ENCODE results near the gene CD46.
"Not testable (repeated sequence)": the region's sequence is repeated elsewhere in the genome, so short reads cannot be mapped to it uniquely, and the experiment has no call there.

The CD46 gene

DNA sequence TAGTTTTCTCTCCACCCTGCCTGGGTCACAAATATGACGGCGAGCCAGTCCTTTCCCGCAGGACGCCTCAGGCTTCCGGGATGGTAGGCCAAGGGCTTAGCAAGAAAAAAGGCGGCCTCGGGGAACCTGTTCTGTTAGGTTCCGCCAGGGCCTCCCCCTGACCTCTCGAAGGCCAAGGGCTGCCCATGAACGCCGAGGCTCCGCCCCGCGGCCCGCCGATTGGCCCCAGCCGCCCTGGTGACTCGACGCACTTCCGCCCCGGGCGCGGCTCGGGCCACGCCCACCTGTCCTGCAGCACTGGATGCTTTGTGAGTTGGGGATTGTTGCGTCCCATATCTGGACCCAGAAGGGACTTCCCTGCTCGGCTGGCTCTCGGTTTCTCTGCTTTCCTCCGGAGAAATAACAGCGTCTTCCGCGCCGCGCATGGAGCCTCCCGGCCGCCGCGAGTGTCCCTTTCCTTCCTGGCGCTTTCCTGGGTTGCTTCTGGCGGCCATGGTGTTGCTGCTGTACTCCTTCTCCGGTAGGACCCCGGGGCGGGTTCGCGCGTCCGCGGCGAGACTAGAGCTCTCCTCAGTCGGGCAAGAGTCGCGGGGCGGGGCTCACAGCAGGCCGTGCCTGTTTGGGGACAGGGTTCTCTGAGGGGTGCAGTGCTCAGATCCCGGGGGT is at the start of gene CD46:
CD46 (plus strand) TSS at position 265 of the 666 bp plus-strand sequence; CDS start at position 424, 159 bp downstream.
- peak; percentile 80 to 85 (median 85) for DNase-seq (ENCODE audit: low read depth in 3 of 3, low spot score in 1 of 3)

DNA sequence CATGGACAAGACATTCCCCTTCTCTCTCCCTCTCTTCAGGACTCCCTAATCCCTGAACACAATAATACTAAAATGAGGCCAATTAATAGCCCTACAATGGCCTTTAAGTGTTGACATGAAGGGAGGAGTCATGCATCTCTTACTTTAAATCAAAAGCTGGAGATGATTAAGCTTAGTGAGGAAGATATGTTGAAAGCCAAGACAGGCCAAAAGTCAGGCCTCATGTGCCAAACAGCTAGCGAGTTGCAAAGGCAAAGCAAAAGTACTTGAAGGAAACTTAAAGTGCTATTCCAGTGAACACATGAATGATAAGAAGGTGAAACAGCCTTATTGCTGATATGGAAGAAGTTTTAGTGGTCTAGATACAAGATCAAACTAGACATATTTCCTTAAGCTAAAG is 49.5 kb upstream of the CD46 start:
- no peak for DNase-seq (ENCODE audit: low read depth in 3 of 3, low spot score in 1 of 3)

DNA sequence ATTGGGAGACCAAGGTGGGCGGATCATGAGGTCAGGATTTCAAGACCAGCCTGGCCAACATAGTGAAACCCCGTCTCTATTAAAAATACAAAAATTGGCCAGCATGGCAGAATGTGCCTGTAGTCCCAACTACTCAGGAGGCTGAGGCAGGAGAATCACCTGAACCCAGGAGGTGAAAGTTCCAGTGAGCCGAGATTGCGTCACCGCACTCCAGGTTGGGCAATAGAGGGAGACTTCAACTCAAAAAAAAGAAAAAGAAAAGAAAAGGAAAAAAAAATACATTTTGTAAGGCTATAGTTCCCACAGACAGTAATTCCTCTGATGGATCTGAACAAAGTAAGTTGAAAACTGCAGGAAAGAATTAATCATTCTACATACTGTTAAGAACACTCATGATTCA is 48.1 kb upstream of the CD46 start:
- DNase-seq (ENCODE audit: low read depth in 3 of 3, low spot score in 1 of 3): no peak

DNA sequence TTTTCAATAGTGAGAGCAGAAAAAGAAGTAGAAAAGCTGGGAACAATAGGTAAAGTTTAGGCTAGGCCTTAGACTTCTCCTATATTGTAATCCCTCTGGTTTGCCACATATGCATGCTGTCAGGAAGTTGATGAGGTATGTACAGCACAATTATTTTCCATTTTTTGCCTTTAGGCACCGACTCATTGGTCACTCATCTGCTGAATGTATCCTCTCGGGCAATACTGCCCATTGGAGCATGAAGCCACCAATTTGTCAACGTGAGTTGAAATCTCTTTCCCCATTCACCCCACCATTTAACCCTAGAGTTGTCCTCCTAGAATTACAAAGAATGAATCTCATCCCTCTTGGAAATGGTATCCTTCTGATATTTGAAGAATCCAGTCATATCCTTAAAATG is 43.9 kb upstream of the CD46 start:
- not testable (repeated sequence) for DNase-seq (ENCODE audit: low read depth in 3 of 3, low spot score in 1 of 3)

DNA sequence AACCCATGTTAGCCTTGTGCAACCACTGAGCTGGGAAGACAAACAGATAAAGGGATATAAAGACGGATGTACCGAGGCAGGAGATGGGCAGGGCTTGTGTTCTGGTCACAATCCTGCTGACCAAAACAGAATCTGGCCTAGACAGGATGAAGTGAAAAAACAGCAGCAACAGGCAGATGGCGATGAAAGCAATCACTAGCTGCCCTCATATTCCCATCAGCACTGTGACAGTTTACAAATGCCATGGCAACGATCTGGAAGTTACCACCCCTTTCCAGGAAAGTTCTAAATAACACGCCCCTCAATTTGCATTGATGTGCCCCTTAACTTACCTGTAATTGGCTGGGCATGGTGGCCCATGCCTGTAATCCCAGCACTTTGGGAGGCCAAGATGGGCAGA is 40.6 kb upstream of the CD46 start:
- DNase-seq (ENCODE audit: low read depth in 3 of 3, low spot score in 1 of 3): no peak

DNA sequence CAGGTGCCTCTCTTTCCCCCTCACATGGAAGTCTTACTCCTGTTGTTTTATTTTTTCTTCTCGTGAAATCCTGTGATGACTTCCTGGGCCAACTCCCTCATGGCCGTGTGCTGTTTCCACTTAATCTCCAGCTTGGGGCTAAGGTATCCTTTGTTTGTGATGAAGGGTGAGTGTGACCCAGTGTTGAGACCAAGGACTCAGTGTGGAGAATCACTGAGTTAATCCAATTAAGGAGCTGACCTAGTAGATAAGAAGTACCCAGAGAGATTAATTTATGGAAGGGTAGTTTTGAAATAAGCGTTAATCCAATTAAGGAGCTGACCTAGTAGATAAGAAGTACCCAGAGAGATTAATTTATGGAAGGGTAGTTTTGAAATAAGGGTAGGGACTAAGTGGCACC is 39.2 kb upstream of the CD46 start:
- not testable (repeated sequence) for DNase-seq (ENCODE audit: low read depth in 3 of 3, low spot score in 1 of 3)

DNA sequence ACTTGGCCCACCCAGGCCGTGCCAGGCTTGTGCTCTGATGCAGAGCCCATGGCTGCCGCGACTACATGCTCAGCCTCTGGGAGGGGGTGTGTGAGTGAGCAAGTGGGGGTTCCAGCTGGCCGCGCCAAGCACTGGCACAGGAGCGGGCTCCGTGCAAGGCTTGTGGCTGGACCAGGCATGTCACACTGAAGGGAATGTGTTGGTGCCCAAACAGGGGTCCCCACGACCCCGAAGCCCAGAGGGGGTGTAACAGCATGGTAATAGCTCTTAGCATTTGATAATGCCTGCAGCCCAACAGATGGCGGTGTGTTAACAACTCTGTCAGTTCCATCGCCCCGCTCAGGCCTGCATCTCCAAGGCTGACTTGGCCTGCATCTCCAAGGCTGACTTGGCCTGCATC is 38.3 kb upstream of the CD46 start:
- DNase-seq (ENCODE audit: low read depth in 3 of 3, low spot score in 1 of 3): no peak

DNA sequence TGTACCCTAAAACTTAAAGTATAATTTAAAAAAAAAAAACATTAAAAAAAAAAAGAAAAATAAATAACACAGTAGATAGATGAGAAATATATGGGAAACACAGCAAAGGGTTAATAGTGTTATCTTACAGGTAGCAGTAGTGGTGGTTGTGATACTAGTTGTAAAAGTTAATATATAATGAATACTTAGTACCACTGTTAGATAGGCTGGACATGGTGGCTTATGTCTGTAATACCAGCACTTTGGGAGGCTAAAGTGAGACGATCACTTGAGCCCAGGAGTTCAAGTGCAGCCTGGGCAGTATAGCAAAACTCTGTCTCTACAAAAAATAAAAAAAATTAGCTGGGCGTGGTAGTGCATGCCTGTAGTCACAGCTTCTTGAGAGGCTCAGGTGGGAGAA is 32.6 kb upstream of the CD46 start:
- DNase-seq (ENCODE audit: low read depth in 3 of 3, low spot score in 1 of 3): no peak

DNA sequence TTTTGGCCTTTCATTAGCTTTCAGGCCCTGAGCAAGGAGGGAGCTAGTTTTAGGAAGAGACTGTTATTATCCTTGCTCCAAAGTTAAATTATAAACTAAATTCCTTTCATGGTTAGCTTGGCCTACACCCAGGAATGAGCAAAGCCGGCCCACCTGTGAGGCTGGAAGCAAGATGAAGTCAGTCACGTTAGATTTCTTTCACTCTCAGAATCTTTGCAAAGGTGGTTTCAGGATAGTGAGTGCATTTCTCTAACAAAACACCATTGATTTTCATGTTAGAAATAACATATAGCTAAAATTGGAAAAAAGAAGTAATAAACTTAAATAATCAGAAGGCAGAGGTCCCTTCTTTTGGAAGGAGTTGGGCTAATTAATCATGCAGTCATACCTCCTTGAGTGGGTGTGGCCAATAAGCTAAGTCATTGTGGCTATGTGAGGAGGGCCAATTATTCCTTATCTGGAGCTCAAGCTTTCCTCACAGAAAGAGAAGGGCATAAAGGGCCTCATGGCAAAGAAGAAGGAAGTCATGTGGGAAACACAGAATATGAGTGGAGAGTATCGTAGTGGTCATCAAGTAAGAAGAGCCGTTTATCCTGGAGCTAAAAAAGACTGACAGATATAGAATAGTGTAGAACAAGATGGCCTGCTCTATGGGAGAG is 23.5 kb upstream of the CD46 start:
- not testable (repeated sequence) for DNase-seq (ENCODE audit: low read depth in 3 of 3, low spot score in 1 of 3)

DNA sequence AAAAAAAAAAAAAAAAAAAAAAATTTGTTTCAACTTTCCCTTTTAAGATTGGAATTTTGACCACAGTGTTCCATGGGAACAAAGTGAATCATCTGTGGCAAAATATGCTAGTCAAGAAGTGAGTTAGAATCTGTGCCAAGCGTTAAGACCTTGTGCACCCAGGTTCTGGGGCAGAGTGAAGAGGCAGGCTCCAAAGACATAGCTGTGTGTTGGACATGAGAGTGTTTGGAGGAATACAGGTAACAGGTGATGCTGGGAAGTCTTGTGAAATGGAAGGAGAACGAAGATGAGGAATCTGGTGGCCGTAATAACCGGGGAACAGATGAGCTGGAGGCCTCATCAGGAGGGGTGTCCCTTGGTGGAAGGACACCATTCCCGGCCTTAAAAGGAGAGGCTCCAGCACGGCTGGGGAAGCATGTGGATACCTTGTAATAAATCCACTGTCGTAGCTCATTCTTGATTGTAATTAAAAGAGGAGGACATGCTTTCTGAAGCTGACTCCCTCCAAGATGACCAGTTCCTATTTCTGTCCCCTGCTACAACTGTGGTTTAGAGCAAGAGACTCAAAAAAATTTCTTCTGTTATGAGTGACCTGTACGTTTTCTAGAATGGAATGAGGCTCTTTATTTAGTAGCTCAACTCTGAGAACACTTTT is 14.2 kb upstream of the CD46 start:
- not testable (repeated sequence) for DNase-seq (ENCODE audit: low read depth in 3 of 3, low spot score in 1 of 3)

DNA sequence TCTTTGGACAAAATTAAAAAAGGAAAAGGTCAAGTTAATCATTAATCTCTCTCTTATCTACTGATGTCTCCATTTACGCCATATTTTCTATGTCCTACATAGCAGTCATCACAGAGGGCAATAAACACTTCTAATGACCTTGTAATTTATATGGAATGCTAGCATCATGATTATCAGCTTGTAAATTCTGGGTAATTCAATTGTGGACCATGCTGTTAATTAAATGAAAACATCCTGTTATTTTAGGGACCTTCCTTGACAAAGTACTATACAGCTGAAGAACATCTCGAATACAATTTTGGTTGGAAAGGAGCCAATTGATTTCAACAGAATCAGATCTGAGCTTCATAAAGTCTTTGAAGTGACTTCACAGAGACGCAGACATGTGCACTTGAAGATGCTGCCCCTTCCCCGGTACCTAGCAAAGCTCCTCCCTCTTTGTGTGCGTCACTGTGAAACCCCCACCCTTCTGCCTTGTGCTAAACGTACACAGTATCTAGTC is 13.6 kb upstream of the CD46 start:
- DNase-seq (ENCODE audit: low read depth in 3 of 3, low spot score in 1 of 3): not testable (repeated sequence)

DNA sequence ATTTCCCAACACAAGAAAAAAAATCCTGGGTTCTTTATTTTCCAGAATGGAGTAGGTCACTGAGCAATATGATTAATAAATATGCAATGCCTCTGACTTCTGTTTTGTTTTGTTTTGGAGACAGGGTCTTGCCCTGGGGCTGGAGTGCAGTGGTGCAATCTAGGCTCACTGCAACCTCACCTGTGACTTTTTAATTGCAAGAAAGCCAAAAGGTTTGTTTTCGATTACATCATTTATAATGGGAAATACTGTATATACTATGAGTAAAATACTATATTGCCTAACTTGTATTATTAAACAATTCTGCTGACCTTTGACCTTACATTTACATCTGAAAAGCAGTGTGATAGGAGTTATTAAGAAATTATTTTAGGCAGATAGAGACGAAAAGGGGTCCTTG is 11.6 kb upstream of the CD46 start:
- no peak for DNase-seq (ENCODE audit: low read depth in 3 of 3, low spot score in 1 of 3)

DNA sequence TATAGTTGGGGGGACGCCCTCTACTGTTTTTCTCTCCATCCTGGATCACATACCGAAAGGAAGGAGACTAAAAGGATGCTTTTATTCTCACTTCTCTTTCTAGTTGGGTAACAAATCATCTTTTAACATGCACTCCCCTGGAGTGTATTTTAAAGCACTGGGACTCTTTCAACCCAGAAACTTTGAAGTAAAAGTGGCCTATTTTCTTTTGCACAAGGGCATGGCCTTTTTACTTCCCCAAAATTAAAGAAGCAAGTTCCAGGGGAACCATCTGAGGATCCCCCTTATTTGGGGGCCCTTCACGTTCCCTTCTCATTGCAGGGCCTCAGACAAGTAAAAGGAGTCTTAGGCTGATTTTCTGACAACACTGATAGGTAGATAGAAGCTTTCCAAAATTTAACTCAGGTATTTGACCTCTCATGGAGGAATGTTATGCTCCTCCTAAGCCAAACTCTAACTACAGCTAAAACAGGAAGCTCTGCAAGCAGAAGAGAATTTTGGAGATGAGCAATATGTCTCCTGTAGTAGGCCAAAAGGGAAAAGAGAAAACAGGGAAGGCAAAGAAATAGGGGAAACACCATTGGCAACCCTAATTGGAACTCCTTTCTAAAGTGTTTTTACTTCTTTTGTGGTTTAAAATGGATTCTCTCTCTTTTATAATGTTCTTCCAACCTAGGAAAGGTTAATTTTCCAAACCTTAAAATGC is 8.9 kb upstream of the CD46 start:
- DNase-seq (ENCODE audit: low read depth in 3 of 3, low spot score in 1 of 3): no peak

DNA sequence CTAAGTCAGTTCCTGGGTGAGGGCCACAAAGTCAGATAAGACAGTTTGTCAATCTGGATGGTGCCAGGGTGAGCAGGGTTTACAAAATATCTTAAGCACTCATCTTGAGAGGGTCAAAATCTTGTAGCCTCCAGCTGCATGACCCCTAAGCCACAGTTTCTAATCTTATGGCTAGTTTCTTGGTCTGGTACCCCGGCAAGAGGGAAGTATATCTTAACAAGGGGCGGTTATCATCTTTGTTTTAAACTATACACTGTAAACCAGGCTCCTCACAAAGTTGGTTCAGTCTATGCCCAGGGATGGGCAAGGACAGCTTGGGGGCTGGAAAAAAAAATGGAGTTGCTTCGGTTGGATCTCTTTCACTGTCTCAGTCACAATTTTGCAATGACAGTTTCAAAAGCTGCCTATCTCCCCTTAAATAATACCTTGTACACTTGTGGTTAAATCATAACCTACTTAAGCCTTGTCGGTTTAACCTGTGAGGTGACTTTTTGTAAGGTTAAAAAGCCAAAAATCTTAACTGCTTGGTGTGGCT is 7.8 kb upstream of the CD46 start:
- no peak for DNase-seq (ENCODE audit: low read depth in 3 of 3, low spot score in 1 of 3)

DNA sequence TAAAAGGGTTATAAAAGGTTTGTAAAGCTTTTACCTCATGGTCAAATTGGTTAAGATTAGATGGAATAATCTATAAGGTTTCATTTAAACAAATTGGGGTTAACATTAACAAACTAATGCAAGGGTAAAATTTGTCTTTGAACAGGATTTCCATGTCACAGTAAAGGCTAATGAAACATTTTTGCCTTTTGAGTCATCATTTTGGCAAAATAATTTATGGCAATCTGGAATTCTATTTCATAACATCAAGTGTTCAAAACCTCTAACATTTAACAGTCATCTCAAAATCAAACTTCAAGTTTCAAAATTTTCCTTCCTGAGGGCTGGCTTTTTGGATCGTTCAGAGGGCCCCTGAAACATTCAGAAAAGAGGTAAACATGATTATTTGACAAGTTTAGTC is 6.6 kb upstream of the CD46 start:
- DNase-seq (ENCODE audit: low read depth in 3 of 3, low spot score in 1 of 3): no peak

DNA sequence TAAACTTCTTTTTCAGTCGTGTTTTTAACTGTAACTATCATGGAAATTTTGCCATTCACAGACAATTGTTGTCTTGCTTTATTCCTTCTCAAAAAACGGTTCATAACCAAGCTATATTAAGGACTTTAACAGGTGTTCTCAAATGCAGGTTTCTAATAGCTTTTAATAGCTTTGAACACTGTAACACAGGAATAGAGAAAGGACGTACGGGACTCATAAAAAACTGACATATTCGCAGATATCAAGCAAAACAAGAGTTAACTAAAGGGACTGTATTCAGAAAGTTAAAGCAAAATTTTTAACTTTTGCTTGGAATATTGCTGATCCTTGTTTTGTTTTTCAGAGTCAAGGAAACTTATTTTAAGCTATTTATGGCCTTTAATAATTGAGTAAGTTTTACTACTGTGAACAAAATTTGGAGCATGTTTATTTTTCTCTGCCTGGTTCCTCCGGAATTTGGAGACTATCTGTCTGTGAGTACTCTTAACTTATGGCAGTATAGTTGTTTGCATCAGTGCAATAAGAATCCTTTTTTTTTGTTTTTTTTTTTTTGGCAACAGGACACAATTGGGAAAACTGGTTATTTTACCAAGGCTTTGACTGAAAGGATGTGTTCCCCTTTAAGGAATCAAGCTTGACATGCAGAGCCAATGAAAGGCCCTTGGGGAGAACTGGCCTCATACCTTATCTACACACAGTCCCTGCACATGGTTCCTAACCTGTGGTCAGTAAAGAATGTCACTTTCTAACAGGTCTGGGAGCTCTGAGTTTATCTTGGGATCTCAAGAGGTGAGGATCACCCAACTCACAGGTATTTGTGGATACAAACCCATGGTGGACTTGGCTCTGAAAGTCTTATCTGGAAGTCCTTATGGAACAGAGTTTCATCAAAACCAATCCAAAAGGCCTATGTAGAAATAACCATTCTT is 5.8 kb upstream of the CD46 start:
- DNase-seq (ENCODE audit: low read depth in 3 of 3, low spot score in 1 of 3): no peak

DNA sequence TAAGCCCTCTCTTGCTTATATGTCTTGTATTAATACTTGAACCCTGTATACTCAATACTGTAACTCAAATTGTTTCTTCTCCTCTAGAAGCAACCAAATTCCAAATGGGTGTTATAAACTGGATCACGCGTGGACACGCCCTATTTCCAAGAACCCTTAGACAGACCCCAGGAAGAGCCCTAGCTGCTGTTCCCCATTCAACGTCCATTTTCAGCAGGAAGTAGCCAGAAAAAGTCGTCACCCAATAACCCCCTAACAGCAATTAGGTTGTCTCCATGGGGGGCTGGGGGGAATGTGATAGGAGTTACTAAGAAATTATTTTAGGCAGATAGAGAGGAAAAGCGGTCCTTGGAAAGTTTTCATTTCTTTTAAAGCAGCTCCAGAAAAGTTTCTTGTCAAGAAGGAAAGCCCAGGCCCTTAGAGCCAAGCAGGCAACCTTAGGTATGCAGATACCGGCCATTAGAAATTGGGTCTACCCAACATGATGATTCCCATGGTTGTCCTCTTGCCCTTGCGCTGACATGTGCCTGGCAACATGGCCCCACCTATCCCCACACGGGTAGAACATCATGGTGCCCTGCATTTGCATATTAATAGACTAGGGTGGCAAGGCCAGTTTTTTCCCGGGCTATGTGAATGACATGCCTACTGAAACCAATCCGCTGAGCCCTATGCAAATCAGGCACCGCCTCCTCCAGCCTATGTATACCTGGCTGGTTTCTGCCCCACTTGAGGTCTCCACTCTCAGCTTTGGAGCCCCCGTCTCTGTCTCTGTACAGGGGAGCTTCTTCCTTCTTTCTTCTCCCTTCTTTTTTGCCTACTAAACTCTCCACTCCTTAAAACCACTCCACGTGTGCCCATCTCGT is 4.0 kb upstream of the CD46 start:
- no peak for DNase-seq (ENCODE audit: low read depth in 3 of 3, low spot score in 1 of 3)

DNA sequence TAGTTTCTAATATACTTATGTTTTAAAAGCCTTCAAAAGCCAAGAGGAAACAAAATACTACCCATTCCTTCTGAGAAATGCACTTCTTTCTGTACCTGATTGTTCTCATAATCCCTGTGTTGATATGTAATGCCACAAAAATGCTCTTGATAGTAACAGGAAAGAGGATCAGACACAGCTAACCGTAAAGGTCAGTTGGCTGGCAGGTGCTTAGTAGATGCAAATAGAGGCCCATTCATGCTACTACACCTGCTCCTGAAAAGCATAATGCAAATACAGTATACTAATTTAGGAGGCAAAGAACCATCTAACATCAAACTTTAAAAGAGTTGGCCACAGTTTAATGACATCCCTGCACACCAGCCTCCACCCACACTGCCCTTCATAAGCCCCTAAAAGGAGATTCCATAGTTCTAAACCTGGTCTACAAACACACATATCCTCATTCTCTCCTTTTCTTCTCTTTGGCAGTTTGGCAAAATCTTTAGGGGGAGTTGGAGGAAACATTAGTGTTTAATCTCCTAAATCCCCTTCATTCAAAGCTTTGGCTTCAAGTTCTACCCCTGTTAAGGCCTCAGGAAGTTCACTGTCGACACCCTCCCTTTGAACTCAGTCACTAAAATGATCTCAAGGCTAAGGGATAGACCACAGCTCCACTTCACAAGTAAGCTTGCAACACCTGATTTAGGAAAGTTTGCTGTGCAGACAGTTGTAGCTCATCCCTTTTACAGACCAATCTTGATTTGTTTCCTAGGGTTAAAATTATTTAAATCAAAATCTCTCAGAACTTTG is 2.9 kb upstream of the CD46 start:
- DNase-seq (ENCODE audit: low read depth in 3 of 3, low spot score in 1 of 3): no peak
